HG03175 (cell line): ENCODE data around the gene MNT.

ENCODE experiments used
- ATAC-seq: cut with Tn5 transposase; IDR thresholded peaks from one replicate; pipeline ENCODE4 v1.9.1; 2021; ENCODE audit warnings: mild to moderate bottlenecking, moderate library complexity; ENCODE audit not compliant: unreplicated experiment

MNT gene

DNA sequence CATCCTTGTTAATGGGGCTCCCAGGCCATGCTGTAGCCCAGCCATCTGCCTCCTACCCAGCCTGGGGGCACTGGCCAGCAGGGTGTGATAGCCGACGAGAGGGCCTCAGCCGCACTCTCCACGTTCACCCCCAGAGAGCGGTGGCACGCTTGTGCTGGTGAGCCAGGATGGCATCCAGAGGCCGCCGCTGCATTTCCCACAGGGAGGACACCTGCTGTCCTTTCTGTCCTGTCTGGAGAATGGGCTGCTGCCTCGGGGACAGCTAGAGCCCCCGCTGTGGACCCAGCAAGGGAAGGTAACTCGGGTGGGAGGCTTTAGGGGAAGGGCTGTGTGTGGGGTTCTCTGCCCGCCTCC is 36.1 kb downstream of the MNT start:
- no peak for ATAC-seq

GRCh38 chr17:2363851-2364762 is 36.8 kb downstream of the MNT start:
- ATAC-seq, result no peak

DNA sequence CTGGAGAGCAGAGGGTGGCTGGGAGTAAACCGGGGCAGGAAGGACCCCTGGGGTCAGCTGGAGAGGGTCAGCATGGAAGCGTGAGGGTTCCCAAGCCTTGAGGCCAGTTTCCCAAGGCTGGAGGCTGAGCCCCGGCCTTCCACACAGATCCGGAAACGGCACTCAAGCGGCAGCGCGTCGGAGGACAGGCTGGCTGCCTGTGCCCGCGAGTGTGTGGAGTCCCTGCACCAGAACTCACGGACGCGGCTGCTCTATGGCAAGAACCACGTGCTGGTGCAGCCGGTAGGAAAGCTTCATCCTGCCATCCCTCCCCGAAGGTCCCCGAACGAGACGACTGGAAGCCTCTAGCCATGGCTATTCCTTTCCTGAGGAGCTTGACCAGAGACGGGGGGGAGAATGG is 37.5 kb downstream of the MNT start:
- no peak for ATAC-seq

GRCh38 chr17:2362881-2363280 is 38.0 kb downstream of the MNT start:
- ATAC-seq, result no peak

- ATAC-seq, result no peak
Measured at GRCh38 chr17:2362416-2362815, 38.4 kb downstream of the MNT start.

GRCh38 chr17:2362016-2362415 is 38.8 kb downstream of the MNT start:
- no peak for ATAC-seq

DNA sequence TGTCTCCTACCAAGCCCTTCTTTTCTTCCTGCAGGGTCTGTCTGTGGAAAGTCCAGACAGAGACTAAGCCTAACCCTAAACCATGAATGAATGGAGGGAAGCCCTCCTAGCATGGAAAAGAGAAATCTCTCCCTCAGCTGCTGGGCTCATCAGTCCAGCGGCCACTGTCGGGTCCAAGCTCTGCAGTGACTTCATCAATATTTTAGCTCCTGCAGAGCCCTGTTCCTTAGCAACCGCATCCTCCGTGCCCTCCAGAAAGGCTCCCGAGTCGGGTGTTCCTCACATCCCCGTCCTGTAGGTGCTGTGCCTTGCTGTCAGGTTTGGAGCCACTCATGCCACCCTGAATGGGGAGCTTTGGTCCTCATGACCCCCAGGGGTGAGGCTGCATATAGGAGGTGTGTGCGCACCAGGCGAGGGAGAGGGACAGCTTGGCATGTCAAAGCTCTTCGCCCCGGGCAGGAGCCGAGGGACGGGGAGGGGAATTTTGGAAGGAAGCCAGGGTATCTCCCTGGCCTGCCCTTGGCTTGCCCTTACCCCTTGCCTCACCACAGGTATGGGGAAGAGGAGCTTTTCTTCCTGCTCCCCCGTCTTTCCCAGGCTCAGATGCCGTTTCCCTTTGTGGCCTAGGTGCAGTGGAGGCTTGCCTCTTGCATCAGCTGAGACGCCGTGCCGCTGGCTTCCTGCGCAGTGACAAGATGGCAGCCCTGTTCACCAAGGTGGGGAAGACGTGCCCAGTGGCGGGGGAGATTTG is 39.7 kb downstream of the MNT start:
- no peak for ATAC-seq

DNA sequence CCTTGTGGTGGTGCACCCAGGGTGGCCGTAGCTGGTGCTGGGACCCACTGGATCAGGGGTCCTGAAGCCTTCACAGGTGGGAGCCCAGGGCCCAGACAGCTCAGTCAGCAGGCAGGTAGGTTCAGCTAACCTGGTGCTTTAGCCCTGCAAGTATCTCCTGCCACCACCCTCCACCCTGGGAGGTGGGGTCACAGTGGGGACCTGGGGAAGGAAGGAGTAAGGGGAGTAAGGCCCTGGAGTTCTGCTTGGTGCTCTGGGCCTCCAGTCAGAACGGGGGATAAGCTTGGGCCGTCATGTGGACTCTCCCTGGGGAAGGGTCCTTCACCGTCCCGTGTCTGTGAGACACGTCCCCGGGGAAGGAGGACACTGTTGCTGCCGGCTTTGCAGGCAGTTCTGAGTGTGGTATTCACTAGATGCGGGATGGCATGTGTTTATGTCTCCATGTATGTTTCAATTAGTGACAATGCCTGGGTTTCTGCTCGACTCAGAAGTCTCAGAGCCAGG is 42.9 kb downstream of the MNT start:
- no peak for ATAC-seq

GRCh38 chr17:2357237-2357636 is 43.6 kb downstream of the MNT start:
- ATAC-seq, result no peak

DNA sequence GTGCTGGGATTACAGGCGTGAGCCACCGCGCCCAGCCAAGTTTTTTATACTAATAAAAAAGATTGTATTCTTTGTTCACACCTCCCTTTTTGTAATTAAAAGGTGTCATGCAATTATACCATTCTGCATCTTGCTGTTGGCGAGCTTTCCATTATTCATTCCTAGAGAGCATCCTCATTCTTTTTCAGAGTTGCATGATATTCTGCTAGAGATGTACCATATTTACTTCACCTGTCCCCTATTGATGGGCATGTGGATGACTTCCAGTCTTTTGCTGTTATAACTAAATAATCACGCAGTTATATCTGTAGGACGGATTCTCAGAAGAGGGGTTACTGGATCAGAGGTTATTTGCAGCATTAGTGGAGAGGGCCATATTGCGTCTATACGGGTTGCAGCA is 46.5 kb downstream of the MNT start:
- no peak for ATAC-seq

- no peak for ATAC-seq
Measured at GRCh38 chr17:2351269-2351668, 49.6 kb downstream of the MNT start.

- ATAC-seq, result no peak
Measured at GRCh38 chr17:2347805-2348685, 52.8 kb downstream of the MNT start.

DNA sequence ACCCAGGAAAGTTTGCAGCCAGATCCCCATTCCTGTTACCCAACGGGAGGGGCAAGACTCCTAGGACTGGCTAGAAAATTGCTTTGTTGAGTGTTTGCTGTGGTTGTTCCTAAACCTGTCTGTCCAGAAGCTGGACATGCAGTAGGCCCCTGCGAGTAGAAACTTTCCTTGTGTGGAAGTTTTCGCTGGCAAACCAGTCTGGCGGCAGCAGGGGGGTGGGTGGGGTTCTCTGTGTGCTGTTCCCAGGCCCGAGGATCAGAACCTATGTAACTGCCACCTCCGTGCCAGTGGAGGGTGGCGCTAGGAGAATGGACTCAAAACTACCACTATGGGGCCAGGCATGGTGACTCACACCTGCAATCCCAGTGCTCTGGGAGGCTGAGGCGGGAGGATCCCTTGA is 54.4 kb downstream of the MNT start:
- ATAC-seq, result no peak

DNA sequence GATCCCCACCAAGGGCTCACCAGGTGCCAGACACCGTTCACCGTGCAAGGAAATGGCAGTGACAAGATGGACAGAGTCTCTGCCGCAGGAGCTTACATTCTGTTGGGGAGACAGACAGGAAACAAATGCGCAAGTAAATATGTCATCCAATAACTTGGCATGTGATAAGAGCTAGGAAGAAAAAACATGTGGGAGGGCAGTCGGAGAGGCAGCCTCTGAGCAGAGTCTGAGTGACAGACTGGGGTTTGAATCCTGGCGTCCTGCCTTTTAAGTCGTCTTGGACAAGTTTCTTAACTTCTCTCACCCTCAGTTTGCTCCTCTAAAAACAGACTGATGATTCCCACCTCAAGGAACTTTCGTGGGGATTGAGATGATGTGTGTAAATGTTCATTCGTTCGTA is 56.3 kb downstream of the MNT start:
- no peak for ATAC-seq

DNA sequence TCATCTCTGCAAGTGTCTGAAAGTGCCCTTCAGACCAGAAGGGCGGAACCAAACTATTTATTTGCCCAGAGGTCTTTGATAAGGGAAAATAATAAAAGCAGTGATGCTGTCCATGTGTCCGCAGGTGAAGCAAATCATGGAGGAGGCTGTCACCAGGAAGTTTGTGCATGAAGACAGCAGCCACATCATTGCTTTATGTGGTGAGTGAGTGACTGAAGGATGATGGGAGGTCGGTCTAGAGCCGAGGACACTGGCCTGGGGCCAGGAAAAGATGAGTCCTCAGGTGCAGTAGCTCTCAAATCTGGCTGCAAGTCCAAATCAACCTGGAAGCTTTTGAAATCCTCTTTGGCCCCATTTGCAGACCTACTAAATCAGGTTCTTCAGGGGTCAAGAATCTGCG is 57.4 kb downstream of the MNT start:
- no peak for ATAC-seq

DNA sequence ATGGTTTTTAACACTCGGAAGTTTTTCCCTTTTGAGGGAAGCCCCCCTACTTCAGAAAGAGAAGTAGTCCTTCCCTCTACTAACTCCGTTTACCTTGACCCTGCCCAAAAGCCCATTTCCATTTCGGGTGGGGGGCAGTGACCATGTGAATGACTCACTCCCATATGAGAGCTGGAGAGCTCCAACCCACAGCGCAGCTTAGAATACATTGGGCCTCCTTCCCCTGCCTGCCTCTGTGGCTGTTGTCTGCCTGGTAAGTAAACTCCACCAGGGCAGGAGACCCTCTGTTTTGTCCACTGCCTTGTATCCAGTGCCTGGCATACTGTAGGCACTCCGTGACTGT is 62.6 kb downstream of the MNT start:
- ATAC-seq, result no peak

- ATAC-seq, result no peak
Measured at GRCh38 chr17:2337544-2338314, 63.1 kb downstream of the MNT start.

GRCh38 chr17:2336852-2337543 is 63.9 kb downstream of the MNT start, which contains the start of gene SGSM2:
Gene SGSM2 (plus strand): TSS chr17:2337501. CDS start chr17:2337689, 188 bp downstream.
- peak; percentile 32 for ATAC-seq

GRCh38 chr17:2336215-2336851 is 64.5 kb downstream of the MNT start, which contains the start of gene TSR1:
Gene TSR1 (minus strand): TSS chr17:2336457. CDS start chr17:2336427, 30 bp downstream.
- peak; percentile 86 for ATAC-seq
